GM21447 (cell line): ENCODE measurements around the gene RNF26.

Source experiments
- ATAC-seq: cut with Tn5 transposase; IDR thresholded peaks from one replicate; pipeline ENCODE4 v1.9.1; 2021; ENCODE audit not compliant: unreplicated experiment

Gene RNF26

DNA sequence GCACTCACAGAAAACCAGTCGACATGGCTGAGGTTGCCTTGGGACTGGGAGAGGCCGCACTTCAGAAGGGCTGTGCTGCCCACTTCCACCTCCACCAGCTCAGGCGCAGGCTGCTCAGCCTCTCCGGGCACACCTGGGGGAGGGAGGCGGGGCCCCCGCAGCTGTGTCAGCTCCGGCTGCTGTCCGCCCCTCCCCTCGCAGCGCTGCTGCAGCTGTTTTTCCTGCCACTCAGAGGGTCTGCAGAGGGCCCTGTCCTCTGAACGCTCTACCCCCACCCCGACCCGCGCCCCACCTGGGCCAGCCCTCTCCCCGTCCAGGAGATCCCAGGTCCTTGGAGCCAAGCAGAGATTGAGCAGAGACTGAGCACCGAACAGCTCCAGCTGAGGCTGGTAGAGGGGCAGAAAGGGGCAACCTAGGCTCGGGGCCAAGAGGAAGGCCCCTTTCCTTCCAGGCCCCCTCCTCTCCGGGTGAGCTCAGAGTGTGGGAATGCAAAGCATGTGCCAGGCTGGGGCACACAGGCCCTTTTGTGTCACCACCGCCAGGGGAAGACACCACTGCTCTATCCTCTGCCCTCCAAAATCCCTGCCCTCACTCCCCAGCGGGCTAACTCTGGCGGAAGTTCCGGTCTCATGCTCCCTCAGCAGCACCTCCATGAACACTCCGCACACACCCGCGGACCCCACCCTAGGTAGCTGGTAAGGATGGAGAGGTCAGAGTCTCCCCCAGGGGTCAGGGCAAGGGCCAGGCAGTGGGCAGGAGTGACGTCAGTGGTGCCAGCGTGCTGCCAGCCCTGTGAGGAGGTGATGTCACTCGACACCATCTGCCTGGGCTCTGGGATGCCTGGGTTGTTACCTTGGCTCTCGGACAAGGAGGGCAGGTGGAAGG is 19.0 kb upstream of the RNF26 start:
- ATAC-seq = no peak

- ATAC-seq = no peak
Measured at GRCh38 chr11:119316016-119316728, 18.2 kb upstream of the RNF26 start.

DNA sequence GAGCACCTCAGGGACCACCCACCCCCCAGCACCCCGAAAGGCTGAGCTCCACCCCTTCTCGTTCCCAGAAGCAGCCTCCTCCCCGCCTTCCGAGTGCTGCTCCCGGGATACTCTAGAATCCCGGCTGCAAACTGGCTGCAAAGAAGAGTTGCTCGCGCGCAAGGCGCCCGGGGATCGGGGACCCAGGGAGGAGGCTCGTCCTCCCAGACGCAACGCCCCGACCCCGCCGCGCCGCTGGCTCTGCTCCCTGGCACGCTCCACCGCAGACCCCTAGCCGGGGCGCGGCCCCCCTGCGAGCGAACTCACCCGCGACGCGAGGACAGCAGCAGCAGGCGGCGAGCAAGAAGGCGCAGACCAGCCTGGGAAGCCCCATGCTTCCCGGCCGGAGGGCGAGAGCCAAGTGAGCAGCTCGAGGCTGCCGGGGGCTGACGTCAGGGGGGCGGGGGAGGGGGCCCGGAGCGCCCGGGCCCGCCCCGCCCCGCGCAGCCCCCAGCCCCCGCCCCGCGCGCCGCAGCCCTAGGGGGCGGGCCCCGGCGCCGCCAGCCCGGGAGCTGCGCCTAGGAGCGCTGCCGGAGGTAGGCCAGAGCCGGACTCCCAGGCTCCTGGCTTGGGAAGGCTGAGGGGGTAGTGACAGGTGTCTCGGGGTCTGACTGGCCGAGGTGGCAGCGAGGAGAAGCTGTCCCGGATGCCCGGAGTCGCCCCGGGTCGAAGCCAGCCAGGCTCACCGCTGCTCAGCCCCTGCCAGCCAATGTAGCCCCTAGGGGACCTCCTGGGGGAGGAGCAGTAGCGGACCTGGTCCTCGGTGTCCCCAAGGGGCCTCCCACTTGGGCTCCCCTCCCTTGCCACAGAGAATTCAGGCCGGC is 17.4 kb upstream of the RNF26 start, which contains the start of gene MCAM:
Gene MCAM, minus strand, starts transcription at position 402 of the 863 bp plus-strand sequence. Its CDS starts 29 bp downstream, at position 373.
- no peak for ATAC-seq

DNA sequence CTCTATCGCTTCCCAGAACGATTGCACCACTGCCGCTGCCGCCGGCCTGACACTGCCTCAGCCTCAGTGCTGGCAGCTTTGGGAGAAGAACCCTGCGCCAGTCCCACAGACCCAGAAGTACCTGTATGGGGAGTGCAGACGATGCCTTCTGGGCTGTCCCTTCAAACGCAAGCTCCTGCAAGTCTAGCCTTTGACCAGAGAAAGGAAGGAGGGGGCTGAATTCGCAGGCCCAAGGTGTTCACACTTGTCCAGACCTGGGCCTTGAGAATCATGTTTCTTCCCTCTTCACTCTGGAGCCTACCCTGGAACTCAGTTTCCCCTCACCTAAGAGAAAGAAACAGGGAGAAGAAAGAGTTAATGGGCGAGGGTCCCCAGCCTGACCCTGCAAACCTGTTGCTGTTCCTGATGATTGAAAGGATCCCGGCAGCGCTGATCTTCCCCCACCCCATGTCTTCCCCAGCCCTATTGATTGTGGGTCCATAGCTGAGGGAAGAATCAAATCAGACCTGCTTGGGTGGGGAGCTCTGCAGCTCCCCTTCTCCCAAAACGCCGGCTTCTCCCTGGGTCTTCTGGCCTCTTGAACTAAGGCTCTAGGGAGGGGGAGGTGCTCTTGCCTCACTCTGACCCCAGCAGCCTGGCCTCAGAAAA is 16.6 kb upstream of the RNF26 start:
- ATAC-seq = no peak

- no peak for ATAC-seq
Measured at GRCh38 chr11:119318240-119319135, 15.8 kb upstream of the RNF26 start.

DNA sequence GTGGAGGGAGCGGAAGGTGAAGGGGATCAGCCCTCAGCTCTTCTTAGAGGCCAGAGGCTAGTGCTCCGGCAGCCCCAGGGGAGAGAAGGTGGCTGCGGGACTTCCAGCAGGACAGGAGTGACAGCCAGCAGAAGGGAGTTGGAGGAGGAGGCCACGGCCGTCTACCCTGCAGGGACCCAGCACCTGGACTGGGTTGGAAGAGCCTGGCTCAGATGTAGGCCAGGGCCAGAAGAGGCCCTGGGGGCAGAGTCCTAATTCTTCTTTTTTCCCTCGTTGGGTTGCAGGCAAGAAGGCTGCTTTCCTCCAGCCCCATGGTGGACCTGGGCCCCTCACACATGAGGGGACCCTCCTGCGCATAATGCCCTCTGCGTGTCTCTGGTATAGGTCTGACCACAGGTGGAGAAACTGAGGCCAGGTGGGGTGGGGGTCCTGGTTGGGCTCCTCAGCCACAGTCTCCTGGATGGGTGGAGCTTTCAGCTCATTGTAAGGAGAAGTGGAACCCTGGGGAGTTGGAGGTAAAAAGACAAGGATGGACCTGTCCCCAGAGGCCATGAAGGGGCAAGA is 15.1 kb upstream of the RNF26 start:
- ATAC-seq = no peak

DNA sequence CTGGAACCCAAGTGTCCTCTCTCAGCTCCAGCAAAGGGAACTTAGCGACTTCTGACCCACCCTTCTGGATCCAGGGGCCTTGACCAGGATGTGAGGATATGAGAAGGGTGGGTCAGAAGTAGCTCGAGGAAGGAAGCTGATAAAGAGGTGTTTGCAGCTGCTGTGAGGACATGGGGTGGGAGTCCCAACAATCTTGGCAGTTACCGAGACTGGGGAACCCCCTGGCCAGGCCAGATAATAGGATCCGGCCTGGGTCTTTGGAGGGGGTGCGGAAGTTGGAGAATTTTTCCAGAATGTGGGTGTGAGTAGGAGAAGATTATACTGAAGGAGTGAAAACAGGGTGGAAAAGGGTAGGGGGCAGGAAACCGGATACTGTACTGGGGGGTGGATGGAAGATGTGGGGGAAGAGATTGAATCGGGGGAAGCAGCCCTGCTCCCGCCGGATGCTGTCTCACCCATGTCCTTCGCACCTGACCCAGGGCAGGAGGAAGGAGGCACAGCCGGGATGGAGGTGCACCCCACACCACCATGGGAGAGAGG is 14.6 kb upstream of the RNF26 start:
- ATAC-seq = no peak

GRCh38 chr11:119320240-119320775 is 14.0 kb upstream of the RNF26 start:
- ATAC-seq = no peak

GRCh38 chr11:119320776-119321524 is 13.4 kb upstream of the RNF26 start:
- peak; percentile 49 for ATAC-seq

DNA sequence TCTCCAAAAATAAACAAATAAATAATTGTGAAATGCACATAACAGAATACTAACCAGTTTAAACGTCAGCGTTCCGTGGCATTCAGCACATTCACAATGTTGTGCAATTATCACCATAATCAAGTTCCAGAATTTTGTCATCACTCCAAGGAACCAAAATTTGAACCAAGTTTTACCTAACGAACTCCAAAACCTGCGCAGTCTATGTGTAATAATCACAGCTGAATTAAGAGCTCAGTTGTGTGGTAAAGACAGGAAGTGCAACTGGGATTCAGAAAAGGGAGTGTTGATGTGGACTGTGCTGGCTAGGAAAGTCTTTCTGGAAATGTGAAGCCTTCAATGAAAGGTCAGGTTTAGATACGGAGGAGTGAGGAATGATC is 12.0 kb upstream of the RNF26 start:
- ATAC-seq = no peak

- no peak for ATAC-seq
Measured at GRCh38 chr11:119322921-119323531, 11.3 kb upstream of the RNF26 start.

DNA sequence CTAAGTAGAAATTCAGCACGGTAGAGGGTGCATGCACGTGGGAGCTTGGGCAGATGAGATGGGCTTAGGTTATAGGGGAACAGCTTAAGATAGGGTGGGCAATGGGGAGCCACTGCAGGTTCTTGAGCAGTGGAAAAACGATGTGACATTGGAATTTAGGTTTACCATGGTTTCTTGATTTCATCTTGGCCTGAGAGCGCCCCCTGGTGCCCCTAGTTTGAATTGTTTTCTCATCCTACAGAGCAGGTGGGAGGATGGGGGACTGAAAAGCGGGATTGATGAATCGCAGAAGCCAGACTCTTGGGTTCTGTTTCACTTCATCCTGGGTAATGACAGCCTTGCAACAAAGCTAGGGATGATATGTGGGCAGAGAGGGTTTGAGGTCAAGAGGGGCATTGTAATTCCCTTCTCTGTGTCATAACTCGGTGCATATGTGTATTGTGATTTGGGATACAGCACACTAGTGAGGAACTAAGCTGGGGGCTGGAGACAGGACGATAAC is 10.7 kb upstream of the RNF26 start:
- ATAC-seq = no peak

- no peak for ATAC-seq
Measured at GRCh38 chr11:119324189-119324588, 10.1 kb upstream of the RNF26 start.

- no peak for ATAC-seq
Measured at GRCh38 chr11:119329320-119329719, 5.0 kb upstream of the RNF26 start.

- ATAC-seq = no peak
Measured at GRCh38 chr11:119330237-119330636, 4.1 kb upstream of the RNF26 start.

- ATAC-seq = no peak
Measured at GRCh38 chr11:119332111-119332765, 2.1 kb upstream of the RNF26 start.

DNA sequence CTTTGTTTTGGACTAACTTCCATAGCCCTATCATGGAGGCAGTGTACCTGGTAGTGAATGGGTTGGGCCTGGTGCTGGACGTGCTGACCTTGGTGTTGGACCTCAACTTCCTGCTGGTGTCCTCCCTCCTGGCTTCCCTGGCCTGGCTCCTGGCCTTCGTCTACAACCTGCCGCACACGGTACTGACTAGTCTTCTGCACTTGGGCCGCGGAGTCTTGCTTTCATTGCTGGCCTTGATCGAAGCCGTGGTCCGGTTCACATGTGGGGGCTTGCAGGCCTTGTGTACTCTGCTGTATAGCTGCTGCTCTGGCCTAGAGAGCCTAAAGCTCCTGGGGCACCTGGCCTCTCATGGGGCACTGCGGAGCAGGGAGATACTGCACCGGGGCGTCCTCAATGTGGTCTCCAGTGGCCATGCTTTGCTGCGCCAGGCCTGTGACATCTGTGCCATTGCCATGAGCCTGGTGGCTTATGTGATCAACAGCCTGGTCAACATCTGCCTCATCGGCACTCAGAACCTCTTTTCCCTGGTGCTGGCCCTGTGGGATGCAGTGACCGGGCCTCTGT is 846 bp downstream of the RNF26 start:
- ATAC-seq = no peak
